Measurements from ENCODE around the gene GRIK3.

GRCh38 chr1:36984026-36984425 lies 50.3 kb downstream of the GRIK3 start:
- no peak for TF ChIP-seq EZH2phosphoT487 (IDR thresholded peaks at IDR 0.05; ENCODE audit: unreplicated experiment)
- TF ChIP-seq CTCF (conservative IDR thresholded peaks at IDR 0.05; ENCODE audit: low read depth in 2 of 2), result no peak
- TF ChIP-seq POLR2AphosphoS5 (IDR thresholded peaks at IDR 0.05; ENCODE audit: low read depth), result no peak
- TF ChIP-seq CREB1 (CRISPR knock-in tag; IDR thresholded peaks at IDR 0.05; ENCODE audit: low read depth), result no peak
- no peak for TF ChIP-seq REST (IDR thresholded peaks at IDR 0.05; ENCODE audit: unreplicated experiment)
